HG03280 (cell line): ENCODE data around the gene IL26.

Experiments
- ATAC-seq: cut with Tn5 transposase; IDR thresholded peaks from one replicate; pipeline ENCODE4 v1.9.1; 2021; ENCODE audit warnings: mild to moderate bottlenecking, moderate library complexity; ENCODE audit not compliant: unreplicated experiment

The IL26 gene, protein sequence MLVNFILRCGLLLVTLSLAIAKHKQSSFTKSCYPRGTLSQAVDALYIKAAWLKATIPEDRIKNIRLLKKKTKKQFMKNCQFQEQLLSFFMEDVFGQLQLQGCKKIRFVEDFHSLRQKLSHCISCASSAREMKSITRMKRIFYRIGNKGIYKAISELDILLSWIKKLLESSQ

GRCh38 chr12:68225576-68226476, at the start of gene IL26:
Gene IL26, minus strand, starts transcription at chr12:68225810. Its CDS starts 54 bp downstream, at chr12:68225756.
- ATAC-seq, result no peak

- no peak for ATAC-seq
These were observed 47.1 kb upstream of the IL26 start for GRCh38 chr12:68272732-68273131.

DNA sequence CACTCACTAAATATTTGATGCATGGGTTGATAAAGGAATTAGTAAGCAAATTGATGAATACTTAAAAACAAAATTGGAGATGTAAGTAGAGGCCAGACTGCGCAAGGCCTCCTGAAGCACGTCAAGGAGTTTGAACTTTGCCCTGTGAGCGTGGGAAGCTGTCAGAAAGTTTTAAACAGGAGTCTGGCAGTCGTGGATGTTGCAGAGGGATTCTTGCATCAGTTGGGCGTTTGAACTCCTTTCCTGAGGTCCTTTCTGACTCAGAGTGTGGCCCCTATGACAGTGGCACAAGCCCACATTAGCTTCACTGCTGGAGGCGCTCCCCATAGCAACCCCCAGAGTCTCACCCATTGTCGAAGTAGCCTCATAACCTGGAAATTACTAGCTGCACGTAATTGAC, 45.7 kb upstream of the IL26 start:
- ATAC-seq, result no peak

DNA sequence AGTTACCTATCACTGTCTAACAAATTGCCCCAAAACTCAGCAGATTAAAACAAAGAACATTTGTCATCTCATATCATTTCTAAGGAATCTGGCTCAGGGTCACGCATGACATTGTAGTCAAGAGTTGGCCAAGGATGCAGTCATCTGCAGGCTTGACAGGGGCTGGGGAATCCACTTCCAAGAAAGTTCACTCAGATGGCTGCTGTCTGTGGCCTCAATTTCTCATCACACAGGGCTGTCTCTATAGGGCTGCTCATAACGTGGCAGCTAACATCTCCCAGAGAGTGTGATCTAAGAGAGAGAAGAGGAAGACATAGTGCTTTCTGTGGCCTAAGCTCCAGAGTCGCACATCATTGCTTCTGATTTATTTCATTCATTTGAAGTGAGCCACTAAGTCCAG, 44.7 kb upstream of the IL26 start:
- no peak for ATAC-seq

DNA sequence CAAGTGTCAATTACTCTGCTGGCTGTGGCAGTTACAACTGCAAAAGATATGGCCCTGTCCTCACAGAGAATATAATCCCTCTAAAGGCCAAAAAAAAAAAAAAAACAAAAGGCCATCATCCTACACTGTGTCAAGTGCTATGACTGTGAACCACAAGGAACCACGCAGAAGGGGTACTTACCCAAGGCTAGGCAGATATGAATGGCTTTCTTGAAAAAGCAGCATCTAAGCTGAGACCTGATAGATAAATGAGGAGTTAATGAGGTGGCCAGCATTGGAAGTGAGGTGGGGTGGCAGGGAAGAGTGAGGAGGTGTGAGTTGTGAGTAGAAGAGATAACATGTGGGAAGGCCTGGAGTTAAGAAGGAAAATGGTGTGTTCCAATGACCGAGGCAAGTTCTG, 44.2 kb upstream of the IL26 start:
- no peak for ATAC-seq

DNA sequence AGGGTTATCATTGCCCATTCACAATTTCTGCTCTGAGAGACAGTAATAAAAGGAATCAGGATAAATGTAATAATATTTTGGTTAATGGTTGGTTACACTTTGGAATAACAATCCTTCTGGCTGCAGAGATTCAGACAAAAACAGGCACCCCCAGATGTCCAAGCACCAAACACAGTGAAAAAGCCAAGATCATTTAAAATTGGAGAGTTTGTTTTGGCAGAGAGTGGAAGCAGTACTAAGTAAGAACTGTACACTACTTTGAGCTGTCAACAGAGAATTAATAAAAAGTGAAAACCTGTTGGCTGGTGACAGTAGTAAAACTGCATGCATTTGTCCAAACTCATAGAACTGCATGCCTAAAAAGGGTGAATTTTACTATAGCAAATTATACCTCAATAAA, 43.4 kb upstream of the IL26 start:
- no peak for ATAC-seq

- no peak for ATAC-seq
These were observed 42.3 kb upstream of the IL26 start for GRCh38 chr12:68267892-68268396.

DNA sequence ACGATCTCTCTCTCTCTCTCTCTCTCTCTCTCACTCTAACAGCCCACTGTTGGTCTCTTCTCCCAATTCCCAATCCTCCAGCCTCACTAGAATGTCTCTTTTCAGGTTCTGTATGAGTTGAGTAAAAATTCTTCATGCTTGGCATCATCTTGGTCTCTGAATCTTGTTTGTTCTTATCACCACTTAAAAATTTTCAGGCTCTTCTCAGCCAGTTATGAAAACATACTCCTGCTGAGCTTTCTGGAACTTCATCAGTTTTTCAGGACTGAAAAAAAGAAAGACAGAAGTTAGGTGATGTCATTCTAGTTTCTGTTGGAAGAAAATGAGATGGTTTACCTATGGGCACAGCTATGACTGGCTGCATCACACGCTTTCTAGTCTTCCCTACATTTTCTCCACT, 39.2 kb upstream of the IL26 start:
- ATAC-seq, result no peak

GRCh38 chr12:68264158-68264855, 38.7 kb upstream of the IL26 start:
- ATAC-seq, result no peak

- ATAC-seq, result no peak
These were observed 37.8 kb upstream of the IL26 start for GRCh38 chr12:68263366-68263765.

DNA sequence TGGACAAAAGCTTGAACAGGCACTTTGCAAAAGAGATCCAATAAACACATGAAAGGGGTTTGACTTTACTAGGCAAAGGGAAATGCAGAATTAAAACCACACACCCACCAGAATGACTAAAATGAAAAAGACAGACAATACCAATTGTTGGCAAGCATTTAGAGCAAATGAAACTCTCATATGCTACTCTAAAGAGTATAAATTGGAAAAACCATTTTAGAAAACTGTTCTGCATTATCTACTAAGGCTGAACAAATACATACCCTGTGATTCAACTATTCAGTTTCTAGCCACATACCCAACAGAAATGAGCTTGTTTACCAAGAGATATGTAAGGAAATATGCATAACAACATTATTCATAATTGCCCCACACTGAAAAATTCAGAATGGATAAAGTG, 36.3 kb upstream of the IL26 start:
- no peak for ATAC-seq

DNA sequence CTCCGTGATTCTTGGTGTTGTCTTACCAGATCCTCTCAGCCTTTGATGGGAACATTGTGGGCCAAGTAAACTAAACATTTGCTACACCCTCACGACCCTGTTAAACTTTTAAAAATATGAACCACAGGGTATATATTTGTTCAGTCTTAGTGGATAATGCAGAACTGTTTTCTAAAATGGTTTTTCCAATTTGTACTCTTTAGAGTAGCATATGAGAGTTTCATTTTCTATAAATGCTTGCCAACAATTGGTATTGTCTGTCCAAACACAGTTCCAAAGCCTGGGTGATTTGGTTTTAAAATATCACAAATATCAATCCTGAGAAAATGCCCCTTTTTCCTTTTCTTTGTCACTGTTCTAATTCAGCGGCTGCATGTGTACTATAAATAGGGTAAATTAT, 34.5 kb upstream of the IL26 start:
- no peak for ATAC-seq

GRCh38 chr12:68259318-68259940, 33.8 kb upstream of the IL26 start:
- no peak for ATAC-seq

GRCh38 chr12:68253504-68253903, 27.9 kb upstream of the IL26 start, which contains the start of gene IL22:
Gene IL22, minus strand, starts transcription at chr12:68253604. Its CDS starts 156 bp downstream, at chr12:68253448.
- no peak for ATAC-seq

DNA sequence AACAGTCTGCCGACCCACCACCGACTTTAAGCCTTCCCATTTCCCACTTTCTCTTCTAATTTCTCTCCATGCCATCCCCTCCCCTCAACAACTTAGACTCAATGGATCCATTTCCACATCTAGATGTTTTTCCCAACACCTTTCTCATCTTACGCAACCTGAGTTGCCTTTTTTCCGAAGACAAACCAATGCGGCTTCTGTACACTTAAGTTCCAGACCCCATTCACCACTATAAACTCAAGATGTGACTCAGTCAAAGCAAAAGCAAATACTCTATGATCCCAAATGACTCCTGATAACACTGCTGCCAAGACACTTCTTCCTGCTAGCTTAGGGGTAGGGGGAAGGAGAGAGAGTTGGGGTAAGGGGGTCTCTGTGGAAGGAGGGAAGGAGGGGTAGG, 26.5 kb upstream of the IL26 start:
- no peak for ATAC-seq

DNA sequence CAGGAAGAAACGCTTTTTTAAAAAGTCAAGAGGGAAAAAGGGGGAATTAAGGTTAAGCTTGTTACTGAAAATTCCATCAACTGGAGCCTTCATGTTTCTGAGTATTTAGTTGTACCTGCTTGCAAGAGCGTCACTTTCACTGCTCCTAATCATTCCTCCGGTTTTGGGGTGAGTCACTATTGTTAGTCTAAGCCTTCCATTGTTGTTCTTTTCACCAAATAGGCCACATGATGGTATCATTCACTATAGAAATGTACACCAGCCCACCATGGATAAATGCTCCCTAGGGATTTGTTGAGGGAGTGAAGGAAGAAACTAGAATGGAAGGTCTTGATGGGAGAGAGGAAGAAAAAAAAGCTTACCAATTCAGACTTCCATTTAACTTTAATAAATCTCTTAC, 24.8 kb upstream of the IL26 start:
- no peak for ATAC-seq

DNA sequence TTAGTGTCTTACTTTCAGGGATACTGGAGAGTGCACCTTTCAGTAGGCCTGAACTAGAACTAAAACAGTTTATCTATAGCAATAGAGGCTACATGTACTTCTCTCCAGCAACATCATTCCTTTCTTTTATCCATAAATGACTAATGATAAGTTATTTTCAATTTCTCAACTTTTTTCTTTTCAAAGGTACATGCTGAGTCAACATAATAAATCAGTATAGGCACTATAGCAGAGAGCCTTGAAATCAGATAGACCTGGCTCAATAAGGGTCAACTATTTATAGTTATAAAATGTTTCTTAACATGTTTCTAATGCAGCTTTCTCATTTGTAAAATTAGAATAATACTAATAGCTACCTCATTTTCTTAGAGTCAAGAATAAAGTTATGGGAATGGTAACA, 22.2 kb upstream of the IL26 start:
- no peak for ATAC-seq

DNA sequence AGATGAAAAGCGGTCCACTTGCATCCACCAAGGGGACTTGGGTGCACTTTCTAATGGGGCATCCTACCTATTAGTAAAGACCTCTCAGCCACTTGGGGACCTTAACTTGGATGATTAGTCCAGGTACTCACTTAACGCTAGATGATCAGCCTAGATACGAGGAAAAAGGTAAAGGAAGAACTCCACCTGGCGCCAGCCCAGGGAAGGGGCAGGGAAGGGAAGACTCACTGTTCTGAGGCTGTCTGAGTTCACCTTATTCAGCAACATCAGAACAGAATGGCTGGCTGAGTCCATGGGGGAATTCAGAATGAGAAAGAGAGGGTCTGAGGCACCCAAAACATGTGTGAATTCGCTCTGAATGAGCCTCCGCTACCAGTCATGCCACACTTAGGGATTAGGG, 20.7 kb upstream of the IL26 start:
- no peak for ATAC-seq

- ATAC-seq, result no peak
These were observed 19.8 kb upstream of the IL26 start for GRCh38 chr12:68245180-68246021.

- ATAC-seq, result no peak
These were observed 17.2 kb upstream of the IL26 start for GRCh38 chr12:68242777-68243176.
